22Rv1 (cell line): ENCODE results near the gene MIPEP.

Experiments
- H3K27ac ChIP-seq: fragments of 450-650 bp; 2 replicates; pipeline ENCODE4 v1.5.1; 2017
- ZFX ChIP-seq: fragments of 450-650 bp; IDR thresholded peaks from 2 replicates; pipeline ENCODE4 v1.6.1; 2017; ENCODE audit warnings: antibody characterized with exemption, borderline replicate concordance
- TF ChIP-seq, protein P1 (sequence below): fragments of 450-650 bp; IDR thresholded peaks from 2 replicates; pipeline ENCODE4 v1.5.1; 2017; ENCODE audit warnings: mild to moderate bottlenecking

Gene MIPEP

DNA sequence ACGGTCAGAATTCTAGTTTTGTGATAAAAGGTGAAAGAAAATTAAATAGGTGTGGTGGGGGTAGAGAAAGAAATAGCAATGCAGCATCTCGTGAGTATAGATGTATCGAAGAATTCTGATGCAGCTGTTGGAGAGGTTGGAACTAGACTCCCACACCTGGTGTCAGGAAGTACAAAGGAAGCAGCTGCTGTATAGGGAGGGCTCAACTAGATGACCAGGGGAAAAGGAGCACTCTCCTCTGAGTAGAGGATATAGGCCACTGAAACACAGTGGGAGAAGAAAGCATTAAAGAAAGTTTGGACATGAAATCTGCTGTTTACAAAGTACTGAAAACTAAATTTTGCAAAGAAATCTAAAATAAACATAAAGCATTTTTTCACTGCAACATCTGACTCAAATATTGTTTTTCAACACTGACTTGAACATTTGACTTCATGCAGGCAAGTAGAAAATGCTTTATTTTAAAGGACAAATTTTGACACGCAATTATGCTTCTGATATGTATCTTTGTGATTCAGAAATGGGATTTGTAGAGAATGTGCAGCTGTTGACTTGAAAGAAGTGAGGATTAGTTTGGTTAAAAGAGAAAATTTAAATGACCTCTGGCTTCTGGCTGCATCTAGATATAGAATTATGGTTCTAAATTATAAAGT lies 82.2 kb downstream of the MIPEP start:
- H3K27ac ChIP-seq = no peak overlapping the region
- TF ChIP-seq, protein P1, sequence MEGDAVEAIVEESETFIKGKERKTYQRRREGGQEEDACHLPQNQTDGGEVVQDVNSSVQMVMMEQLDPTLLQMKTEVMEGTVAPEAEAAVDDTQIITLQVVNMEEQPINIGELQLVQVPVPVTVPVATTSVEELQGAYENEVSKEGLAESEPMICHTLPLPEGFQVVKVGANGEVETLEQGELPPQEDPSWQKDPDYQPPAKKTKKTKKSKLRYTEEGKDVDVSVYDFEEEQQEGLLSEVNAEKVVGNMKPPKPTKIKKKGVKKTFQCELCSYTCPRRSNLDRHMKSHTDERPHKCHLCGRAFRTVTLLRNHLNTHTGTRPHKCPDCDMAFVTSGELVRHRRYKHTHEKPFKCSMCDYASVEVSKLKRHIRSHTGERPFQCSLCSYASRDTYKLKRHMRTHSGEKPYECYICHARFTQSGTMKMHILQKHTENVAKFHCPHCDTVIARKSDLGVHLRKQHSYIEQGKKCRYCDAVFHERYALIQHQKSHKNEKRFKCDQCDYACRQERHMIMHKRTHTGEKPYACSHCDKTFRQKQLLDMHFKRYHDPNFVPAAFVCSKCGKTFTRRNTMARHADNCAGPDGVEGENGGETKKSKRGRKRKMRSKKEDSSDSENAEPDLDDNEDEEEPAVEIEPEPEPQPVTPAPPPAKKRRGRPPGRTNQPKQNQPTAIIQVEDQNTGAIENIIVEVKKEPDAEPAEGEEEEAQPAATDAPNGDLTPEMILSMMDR = no peak
- TF ChIP-seq ZFX = no peak

DNA sequence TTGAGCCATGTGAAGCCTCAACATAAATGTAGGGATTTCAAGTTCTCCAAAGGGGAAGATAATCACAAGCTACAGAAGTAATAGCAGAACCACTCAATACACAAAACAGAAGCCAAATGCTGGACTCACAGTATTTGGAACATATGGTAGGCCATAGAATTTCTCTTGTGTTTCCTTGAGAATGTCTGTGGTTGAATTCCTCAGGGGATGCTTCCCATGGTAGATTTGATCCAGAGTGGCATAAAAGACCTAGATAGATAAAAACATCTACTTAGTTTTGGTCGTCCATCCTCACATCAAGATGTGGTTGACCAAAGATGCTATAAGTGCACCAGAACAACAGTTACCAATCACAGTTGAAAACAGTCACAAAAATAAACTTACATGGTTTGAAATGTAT lies 83.4 kb downstream of the MIPEP start:
- H3K27ac ChIP-seq = no peak overlapping the region
- no peak for TF ChIP-seq ZFX
- TF ChIP-seq, protein P1 = no peak

DNA sequence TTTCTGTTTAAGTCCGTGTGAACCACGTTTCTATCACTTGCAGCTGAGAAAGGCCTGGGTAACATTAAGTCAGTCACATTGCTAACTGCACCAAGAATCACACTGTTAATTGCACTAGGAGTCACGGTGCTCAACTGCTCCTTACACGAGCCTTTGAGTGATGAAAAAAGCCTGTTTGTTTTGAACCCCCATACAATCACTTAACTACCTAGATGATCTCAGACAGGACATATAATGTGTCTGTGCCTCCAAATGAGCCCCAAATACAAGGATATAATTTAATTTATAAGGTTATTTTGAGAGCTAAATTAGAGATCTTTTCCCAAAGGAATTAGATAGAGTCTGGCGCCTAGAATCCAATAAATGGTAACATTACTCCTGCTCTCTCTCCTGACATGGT lies 84.1 kb downstream of the MIPEP start:
- H3K27ac ChIP-seq = no peak overlapping the region
- TF ChIP-seq ZFX = no peak
- TF ChIP-seq, protein P1 = no peak

DNA sequence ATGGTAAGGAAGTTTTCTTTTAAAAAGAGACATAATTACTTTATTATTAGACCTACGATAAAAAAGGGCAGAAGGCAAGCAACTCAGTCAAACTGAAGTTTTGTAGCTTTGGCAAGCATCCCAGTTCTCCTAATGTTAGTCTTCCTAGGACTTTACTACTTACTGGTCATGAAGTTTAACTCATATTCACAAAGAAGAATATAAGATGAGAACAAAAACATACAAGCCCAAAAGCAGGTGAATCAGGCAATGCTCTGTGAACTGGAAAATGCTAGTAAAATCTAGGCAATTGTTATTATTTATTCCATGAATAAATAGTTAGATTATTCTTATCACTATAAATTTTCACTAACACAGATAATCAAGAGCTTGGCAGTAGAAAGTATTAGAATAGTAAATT lies 85.0 kb downstream of the MIPEP start:
- H3K27ac ChIP-seq = no peak overlapping the region
- TF ChIP-seq, protein P1 = no peak
- TF ChIP-seq ZFX = no peak

- no peak overlapping the region for H3K27ac ChIP-seq
- TF ChIP-seq ZFX = no peak
- TF ChIP-seq, protein P1 = no peak
Observed at GRCh38 chr13:23801141-23801540, 88.1 kb downstream of the MIPEP start.

DNA sequence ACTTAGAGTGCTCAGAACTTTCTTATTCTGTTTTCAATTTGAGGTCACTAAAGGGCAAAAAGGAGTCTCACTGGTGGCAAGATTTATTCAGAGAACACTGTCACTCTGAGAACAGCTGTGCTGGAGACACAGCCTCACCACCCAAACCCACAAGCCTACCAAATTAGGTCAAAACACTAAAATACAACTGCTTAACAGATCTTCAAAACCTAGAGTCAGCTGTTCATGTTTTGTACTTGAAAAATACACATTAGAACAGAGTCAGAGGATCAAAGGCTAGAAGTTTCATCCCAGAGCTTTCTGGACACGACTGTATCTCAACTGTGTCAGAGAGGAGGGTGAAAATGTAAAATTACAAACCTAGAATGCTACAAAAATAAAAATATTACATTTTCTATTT lies 89.3 kb downstream of the MIPEP start:
- H3K27ac ChIP-seq = no peak overlapping the region
- no peak for TF ChIP-seq ZFX

DNA sequence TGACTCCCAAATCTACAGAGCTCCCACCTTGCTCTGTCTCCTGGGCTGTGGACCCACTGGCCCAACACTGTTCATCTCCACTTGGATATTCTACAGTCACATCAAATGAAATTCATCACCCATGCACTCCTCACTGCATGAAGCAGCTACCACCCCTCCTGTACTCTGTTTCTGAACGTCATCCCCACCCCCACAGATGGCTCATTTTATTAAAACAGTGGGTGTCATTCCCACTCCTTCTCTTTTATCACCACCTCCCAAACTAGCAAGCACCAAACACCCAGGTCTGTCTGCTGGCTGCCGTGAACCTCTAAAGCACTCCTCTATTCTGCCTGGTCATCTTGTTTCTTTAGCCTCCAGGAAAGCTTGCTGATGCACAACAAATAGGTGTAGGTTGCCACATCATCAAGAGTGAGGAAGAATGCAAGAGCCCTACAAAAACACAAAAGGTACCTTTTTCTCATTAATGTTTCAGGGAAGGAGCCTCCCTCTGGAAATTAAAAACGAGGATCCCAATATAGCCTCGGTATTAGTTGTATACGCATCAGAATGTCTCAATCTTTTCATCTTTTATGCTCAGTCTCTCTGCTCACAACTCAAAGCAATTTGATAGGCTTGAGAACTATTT lies 91.8 kb downstream of the MIPEP start:
- no peak overlapping the region for H3K27ac ChIP-seq
- TF ChIP-seq, protein P1 = no peak
- no peak for TF ChIP-seq ZFX

DNA sequence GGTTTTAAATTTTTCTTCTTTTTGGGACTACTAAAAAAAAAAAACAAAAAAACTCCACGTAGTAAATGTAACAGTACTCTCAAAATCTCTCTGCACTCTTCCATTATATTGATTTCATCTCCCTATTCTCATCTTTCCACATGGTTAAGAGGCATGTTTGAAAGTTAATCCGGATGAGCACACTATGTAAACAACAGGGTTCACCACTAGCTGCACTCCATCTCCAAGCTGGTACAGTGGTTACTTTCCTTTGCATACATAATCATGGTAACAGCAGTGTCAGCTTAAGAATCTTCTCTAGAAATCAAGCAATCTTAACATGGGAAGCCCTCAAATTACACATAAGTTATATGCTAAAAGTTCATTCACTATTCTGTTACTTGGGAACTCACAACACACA lies 92.6 kb downstream of the MIPEP start:
- no peak for TF ChIP-seq ZFX
- no peak overlapping the region for H3K27ac ChIP-seq
